Measurements from ENCODE around the gene CTDSPL2.
"Not testable (repeated sequence)": the region's sequence is repeated elsewhere in the genome, so short reads cannot be mapped to it uniquely, and the experiment has no call there.

CTDSPL2 gene

DNA sequence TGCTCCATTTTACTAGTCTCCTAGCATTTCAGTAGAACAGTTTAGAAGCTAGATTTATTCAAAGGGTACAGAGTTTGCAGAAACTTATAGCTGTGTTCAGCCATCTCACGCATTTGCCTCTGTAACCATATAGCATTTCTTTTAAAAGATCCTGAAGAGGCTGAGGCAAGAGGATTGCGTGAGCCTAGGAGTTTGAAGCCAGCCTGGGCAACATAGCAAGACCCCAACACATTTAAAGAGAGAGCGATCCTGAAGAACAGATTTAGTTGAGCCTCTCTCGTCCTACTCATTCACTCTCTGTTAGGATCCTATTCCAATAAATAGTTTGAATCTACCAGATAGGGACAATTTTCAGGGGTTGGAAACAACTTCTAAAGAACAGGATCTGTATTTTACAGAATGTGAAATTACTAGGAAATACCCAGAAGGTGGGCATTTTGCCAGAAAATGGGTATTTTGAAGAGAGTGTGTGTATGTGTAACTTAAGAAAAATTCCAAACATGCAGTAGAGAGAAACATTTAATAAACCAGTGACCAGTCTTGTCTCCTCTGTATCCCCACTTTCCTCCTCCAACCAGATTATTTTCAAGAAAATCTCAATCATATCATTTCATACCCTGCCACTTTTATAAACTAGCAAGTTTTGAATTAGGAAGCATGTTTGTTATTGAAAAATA is 114.0 kb downstream of the CTDSPL2 start:
- DNase-seq (ENCODE audit: low read depth in 2 of 2), result no peak

DNA sequence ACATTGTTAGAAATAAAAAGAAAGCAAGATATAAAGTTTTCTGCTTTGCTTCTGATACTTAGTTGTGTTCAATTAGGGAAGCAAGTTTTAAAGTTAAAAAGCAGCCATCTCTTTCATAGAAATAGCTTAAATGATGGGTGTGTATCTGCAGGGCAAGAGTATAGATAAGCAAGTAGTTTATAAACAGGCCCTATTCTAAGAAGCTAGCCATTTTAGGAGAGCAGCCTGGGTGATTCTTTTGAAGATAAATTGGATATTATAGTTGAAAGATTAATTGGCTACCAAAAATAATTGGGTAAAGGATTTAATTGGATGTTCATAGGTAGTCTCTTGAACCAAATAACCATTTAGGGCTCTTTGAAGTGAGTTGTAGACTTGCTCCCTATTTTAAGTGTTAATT is 115.2 kb downstream of the CTDSPL2 start:
- no peak for DNase-seq (ENCODE audit: low read depth in 2 of 2)

DNA sequence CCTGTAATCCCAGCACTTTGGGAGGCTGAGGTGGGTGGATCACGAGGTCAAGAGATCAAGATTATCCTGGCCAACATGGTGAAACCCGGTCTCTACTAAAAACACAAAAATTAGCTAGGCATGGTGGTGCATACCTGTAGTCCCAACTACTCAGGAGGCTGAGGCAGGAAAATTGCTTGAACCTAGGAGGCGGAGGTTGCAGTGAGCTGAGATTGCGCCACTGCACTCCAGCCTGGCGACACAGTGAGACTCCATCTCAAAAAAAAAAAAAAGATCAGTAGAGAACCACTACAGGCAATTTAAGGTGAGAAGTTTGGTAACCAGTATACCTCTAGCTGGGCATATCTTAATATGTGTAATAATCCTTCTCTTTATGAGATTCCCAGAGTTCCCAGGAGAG is 117.3 kb downstream of the CTDSPL2 start:
- DNase-seq (ENCODE audit: low read depth in 2 of 2), result not testable (repeated sequence)

DNA sequence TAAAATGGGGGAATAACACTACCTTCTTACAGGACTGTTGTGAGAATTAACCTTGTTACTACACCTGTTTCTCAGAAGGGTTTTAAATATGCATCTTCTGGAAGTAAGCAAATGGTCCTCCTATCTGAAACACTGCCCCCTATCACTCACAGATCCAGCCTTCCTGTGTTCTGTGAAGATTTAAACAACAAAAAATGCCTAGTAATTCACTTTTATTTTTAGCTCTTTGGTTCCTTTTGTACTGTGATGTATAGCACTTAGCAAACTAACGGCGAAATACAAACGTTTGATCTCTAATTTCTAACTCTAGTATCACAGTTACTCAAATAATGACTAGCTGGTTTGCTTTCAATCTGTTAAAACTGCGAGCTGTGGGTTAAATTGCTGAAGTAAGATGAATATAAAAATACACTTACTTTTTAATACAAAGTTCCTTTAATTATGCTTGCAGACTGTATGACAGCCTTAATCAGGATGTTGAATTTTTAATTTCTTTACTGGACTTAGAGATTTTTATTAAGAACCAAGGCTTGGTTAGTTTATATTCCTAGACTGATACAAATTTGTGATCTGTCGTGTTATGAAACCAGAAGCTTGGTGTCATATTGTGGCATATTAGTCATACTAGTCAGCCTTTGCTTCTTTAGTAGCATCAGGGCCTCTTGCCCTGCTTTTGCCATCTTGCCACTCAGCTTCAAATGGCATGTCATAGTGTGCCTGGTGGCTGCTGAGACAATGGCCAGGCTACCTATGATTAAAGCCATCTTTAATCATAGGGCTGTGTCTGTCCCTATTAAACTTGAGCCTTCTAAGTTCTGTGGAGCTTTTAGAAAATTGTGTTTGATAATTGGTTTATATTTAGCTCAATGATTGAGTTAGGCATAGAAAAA is 118.7 kb downstream of the CTDSPL2 start:
- DNase-seq (ENCODE audit: low read depth in 2 of 2), result no peak

DNA sequence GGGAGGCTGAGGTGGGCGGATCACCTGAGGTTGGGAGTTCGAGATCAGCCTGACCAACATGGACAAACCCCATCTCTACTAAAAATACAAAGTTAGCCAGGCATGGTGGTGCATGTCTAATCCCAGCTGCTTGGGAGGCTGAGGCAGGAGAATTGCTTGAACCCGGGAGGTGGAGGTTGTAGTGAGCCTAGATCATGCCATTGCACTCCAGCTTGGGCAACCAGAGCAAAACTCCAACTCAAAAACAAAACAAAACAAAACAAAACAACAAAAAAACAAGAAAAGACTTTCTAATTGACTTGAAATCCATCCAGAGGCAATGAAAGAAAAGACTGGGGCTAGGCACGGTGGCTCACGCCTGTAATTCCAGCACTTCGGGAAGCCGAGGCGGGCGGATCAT is 121.7 kb downstream of the CTDSPL2 start:
- not testable (repeated sequence) for DNase-seq (ENCODE audit: low read depth in 2 of 2)

DNA sequence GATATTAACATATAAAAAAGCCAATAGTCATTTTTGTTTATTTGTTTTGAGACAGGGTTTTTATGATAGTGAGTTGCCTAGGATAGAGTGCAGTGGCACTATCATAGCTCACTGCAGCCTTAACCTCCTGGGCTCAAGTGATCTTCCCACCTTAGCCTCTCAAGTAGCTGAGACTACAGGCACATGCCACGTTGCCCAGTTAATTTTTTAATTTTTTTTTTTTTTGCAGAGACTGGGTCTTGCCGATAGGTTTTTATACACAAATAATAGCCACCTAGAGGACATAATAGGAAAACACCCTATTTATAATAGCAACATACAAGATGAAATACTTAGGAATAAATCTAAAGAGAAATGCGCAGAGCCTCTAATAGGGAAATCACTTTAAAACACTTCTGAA is 122.8 kb downstream of the CTDSPL2 start:
- no peak for DNase-seq (ENCODE audit: low read depth in 2 of 2)

DNA sequence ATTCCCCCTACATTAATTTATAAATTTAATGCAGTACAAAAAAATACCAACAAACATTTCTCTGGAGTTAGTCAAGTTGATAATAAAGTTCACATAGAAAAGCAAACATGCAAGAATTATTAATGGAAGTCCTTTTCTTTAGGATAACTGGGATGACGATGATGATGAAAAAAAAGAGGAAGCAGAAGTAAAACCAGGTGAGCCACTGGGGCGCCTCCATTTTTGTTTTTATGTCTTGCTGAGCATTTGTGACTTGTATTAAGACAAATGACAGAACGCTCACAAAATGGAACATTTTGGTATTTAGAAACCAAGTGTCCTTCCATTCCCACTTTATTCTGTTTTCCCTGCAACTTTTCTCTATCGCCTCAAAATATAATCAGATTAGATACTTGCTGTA is 123.3 kb downstream of the CTDSPL2 start:
- no peak for DNase-seq (ENCODE audit: low read depth in 2 of 2)

DNA sequence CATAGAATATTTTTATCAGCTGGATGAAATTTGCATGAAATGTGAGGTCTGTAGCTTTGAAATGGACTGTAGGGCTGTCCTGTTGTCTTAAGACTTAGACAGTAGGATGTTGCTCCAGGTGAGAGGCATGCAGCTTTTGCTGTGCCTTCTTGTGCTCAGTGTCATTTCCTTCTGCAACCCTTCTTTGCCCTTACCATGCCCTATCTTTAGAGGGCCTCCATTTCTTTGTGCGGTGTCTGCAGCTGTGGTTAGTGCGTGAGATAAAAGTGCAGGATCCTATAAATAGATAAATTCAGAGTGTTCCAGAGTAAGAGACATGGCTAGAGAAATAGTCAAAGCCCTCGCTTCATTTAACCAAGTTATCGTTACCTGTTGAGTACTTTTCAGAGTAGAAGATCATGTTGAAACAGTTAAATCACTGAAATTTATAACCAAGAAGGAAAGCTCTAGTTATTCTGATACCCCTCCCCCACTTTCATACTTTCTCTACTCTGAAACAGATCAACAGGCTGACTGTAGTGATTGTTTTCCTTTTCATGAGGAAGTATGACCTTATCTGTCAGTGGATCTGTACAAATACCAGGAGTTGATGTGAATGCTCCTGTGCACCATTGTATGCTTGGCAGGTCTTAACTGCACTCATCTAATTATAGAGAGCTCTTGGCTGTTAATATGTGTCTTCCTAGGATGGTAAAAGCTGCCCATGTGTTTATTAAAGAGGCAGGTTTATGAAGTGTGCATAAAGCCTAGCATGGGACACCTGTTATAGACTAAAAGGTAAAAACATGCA is 127.7 kb downstream of the CTDSPL2 start:
- no peak for DNase-seq (ENCODE audit: low read depth in 2 of 2)

DNA sequence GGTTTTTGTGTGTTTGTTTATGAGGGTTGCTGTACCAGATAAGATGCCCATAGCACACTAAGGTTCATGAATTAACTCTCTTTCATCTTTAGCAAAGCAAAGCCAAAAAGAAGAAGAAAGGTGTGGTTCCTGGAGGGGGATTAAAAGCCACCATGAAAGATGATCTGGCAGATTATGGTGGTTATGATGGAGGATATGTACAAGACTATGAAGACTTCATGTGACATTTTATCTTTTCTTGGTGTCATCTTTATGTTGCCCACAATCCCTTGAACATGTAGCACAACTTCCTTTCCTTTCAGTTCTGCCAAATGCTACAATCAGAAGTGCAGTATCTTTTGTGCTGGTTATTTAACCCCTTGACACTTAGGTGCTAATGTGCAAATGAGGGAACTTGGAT is 133.5 kb downstream of the CTDSPL2 start:
- DNase-seq (ENCODE audit: low read depth in 2 of 2), result not testable (repeated sequence)

DNA sequence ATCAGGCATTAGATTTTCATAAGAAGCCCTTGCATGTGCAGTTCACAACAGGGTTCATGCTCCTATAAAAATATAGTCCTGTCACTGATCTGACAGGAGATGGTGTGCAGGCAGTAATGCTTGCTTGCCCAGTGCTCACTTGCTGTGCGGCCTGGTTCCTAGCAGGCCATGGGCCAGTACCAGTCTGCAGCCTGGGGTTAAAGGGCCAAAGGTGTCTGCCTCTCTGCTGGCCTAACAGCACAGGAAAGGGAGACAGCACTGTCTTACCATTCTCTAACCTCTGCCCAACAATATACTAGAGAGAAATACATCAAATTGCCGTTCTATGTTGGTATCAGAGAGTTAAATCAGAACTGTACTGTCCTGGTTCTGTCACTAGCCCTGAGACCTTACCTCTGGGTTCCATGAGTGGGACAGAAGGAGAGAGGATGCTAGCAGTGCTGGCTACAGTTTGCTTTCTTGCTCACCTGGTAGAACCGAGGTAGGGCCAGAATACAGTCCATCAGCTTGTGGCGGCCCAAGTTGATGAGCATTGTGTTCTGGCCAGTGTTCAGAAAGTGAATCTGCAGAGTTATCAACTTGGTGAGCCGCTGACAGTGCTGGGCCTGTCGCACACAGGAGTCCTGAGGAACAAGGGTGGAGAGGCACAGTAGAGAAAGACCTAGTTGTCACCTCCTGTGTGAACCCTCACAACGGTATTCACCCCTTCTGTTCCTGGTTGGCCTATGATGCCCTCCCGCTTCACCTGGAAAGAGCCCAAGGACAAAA is 138.1 kb downstream of the CTDSPL2 start:
- no peak for DNase-seq (ENCODE audit: low read depth in 2 of 2)

DNA sequence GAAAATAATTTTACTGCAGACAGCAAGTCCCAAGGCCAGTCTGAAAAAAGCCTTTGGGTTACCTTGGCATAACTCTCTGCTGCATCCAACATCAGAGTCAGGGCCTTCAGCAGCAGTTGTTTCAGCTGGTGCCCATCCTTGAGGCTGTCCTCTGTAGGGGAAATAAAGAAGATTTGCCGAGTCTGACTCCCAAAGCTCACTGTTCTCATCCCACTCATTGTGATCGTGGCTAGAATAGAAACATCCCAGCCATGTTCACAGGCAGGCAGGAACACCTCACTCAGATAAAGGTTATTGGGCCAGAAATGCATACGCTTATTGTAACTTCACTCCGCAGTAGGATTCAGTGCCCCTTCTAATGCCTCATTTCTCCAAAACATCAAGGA is 138.7 kb downstream of the CTDSPL2 start:
- no peak for DNase-seq (ENCODE audit: low read depth in 2 of 2)

DNA sequence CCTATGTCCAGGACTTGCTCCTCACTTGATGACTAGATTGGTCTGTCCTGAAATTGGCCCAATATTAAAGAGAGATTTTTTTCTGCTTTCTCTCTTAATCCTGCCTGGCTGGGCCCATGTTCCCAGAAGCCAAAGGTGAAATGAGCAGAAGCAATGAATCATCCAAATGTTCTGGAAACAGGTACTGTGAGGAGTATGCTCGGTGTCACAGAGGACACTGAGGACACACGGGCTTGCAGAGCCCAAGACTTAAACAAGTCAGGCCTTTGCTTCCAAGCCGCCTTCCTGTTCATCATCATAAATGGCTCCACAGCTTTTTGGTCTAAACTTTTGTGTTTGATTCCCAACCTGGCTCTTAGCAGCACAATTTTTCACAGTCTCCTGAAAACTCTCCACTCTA is 140.9 kb downstream of the CTDSPL2 start:
- DNase-seq (ENCODE audit: low read depth in 2 of 2), result no peak

DNA sequence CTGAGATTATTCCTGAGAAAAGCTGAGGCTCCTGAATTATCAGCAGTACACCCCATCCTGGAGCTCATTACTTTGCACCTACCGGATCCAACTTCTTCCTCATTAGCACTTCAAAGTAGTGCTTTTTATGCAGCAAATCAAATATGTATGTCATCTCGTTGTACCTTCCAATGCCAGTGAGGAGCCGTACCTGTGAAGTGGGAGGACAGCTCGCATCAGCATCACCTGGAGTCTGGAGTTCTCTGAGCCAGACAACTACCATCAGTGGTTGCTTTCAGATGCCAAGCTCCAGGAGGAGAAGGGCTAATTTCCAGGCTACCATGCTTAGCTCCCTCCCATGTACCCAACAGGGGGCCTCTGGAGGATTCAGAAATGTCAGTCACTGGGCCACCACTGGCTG is 141.9 kb downstream of the CTDSPL2 start:
- DNase-seq (ENCODE audit: low read depth in 2 of 2), result no peak

DNA sequence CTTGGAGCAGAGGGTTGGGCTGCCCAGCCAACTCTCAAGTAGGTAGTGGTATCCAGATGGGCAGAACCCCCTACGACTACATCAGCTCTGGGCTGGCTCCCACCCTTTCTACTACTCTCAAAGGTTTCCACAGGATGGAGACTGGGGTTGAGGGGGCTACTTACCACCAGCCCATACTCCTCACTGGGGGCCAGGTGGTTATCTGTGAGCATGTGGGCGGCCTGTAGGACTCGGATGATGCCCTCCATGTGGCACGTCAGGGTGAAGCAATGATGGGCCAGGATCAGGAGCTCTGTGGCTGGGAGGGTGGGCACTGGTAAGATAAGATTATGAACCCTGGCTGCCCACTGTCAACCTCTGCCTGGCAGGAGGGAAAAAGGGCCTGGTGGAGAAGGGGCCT is 142.9 kb downstream of the CTDSPL2 start:
- DNase-seq (ENCODE audit: low read depth in 2 of 2), result no peak

DNA sequence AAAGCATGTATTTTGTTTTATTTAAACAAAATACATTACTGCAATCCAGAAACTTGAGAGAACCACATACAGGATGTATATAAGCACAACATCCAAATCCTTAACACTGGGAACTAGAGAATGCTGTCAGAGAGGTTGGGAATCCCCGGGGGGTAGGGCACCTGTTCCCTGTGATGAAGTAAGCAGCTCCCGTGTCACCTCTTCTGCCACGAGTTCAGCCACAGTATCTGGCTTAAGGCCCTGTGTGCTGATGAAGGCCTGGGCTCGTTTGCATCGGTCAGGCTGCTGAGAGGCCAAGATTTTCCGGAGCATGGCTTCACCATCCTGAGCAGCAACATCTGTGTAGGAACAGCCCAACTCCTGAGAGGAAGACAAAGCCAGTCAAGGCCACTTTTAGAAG is 146.0 kb downstream of the CTDSPL2 start:
- no peak for DNase-seq (ENCODE audit: low read depth in 2 of 2)

DNA sequence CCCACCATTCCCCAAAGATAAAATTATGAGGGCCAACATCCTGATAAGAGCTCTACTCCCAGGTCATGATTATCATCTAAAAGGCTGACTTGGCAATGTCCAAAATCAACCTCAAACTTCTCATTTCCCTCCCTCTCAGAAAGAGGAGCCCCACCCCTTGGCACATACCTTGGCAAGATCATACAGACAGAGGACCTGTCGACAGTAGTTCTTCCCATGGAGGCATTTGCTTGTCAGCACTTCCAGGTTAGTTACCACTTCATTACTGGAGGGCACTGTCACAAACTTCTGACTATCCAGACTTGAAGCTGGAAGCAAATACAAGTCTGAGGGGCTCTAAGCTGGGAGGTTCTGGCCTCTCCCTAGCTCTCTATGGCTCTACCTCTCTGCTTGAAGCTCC is 147.3 kb downstream of the CTDSPL2 start:
- no peak for DNase-seq (ENCODE audit: low read depth in 2 of 2)
